Measurements from ENCODE around the gene AIRE.
"Not testable (repeated sequence)": the region's sequence is repeated elsewhere in the genome, so short reads cannot be mapped to it uniquely, and the experiment has no call there.

Gene AIRE

GRCh38 chr21:44267655-44268142 lies 18.0 kb upstream of the AIRE start:
- no peak for DNase-seq (ENCODE audit: low read depth in 2 of 2)

- DNase-seq (ENCODE audit: low read depth in 2 of 2): no peak
Measured at GRCh38 chr21:44269090-44269489, 16.6 kb upstream of the AIRE start.

GRCh38 chr21:44271558-44272283 lies 14.0 kb upstream of the AIRE start:
- no peak for DNase-seq (ENCODE audit: low read depth in 2 of 2)

GRCh38 chr21:44272284-44272858 lies 13.3 kb upstream of the AIRE start:
- DNase-seq (ENCODE audit: low read depth in 2 of 2): no peak

- DNase-seq (ENCODE audit: low read depth in 2 of 2): no peak
Measured at GRCh38 chr21:44273046-44273445, 12.6 kb upstream of the AIRE start.

- DNase-seq (ENCODE audit: low read depth in 2 of 2): no peak
Measured at GRCh38 chr21:44275041-44275440, 10.6 kb upstream of the AIRE start.

- no peak for DNase-seq (ENCODE audit: low read depth in 2 of 2)
Measured at GRCh38 chr21:44279354-44280260, 6.1 kb upstream of the AIRE start.

GRCh38 chr21:44281801-44282200 lies 3.9 kb upstream of the AIRE start:
- no peak for DNase-seq (ENCODE audit: low read depth in 2 of 2)

DNA sequence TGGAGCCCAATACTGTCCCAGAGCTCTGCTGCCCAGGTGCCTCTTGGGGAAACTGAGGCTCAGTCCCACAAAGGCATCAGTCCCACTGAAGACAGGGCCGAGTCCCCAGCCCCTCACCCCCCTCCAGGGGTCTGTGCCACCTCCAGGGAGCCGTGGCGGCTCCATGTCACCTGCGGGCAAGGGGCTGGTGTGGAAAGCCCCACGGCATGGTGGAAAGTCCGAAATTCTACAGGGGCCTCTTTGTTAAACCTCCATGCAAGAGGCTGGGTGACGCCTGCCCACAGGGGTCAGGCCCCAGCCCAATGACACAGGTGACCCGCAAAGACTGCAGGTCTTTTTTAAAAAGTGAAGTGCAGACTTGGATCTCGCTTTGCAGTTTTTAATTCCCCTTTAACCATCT lies 3.3 kb upstream of the AIRE start:
- DNase-seq (ENCODE audit: low read depth in 2 of 2): no peak

- DNase-seq (ENCODE audit: low read depth in 2 of 2): not testable (repeated sequence)
Measured at GRCh38 chr21:44283211-44283785, 2.4 kb upstream of the AIRE start.

- DNase-seq (ENCODE audit: low read depth in 2 of 2): no peak
Measured at GRCh38 chr21:44283948-44284347, 1.7 kb upstream of the AIRE start.

GRCh38 chr21:44286086-44286715 lies 525 bp downstream of the AIRE start:
- DNase-seq (ENCODE audit: low read depth in 2 of 2): no peak

- no peak for DNase-seq (ENCODE audit: low read depth in 2 of 2)
Measured at GRCh38 chr21:44286716-44287632, 1.3 kb downstream of the AIRE start.

DNA sequence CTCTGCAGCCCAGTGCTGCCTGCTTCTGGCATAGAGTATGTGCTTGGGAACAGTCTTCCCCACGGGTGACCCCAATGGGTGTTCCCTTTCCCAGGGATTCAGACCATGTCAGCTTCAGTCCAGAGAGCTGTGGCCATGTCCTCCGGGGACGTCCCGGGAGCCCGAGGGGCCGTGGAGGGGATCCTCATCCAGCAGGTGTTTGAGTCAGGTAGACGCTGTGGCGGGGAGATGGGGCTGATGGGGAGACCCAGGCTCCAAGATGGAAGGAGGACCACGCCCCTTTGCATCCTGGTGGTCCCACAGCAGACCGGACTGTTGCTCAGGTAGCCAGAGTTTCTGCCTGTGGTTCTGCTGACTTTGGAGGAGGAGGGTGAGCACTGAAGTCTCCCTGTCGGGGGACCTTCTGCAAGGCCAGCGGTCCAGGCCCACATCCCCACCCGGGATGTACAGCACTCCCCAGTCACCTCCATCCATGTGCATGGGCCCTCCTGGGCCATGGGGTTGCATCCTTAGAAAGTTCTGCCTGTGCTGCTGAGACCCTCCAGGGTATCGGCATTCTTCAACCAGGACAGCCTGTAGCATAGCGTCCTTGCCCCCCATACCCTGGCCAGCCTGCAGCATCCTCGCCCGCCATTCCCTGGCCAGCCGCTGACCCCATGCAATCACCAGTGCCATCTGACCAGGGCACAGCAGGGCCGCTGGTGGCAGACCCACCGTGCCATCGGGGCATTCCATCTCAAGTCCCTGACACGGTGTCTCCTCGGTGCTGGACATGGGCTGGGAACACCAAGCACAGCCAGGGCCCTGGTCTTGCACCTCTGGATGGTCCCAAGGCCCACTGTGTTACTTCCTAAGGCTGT lies 2.8 kb downstream of the AIRE start:
- DNase-seq (ENCODE audit: low read depth in 2 of 2): no peak

GRCh38 chr21:44289381-44290010 lies 3.8 kb downstream of the AIRE start:
- DNase-seq (ENCODE audit: low read depth in 2 of 2): no peak

DNA sequence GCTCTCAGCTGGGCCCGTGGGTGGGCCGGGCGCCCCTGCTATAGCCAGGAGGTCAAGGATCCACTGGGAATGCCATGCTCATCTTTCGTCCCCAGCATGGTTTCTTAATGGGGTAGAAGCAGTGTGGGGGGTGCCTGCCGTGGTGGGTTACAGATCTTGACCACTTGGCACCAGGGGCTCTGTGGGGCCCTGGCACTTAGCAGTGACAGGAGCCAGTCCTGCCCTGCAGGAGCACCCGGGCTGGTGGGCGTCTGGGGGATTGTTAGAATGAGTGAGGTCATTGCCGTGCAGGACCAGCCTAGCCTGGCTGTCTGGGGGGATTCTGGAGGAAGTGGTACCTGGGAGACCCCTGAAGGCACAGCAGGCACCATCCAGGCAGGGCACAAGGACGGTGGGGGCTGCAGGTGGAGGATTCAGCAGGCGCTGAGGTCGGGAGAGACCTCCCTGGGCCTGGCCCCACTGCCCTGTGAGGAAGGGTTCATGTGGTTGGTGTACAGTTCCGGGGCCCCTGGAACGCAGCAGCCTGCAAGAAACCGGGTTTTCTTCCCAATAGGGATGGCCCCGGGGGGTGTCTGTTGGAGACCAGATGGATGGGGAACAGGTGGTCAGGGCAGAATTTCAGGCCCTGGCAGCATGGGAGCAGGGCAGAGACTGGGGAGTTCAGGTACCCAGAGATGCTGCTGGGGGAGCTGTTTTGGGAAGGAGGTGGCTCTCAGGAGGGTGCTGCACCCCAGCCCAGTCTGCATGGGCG lies 4.8 kb downstream of the AIRE start:
- no peak for DNase-seq (ENCODE audit: low read depth in 2 of 2)

DNA sequence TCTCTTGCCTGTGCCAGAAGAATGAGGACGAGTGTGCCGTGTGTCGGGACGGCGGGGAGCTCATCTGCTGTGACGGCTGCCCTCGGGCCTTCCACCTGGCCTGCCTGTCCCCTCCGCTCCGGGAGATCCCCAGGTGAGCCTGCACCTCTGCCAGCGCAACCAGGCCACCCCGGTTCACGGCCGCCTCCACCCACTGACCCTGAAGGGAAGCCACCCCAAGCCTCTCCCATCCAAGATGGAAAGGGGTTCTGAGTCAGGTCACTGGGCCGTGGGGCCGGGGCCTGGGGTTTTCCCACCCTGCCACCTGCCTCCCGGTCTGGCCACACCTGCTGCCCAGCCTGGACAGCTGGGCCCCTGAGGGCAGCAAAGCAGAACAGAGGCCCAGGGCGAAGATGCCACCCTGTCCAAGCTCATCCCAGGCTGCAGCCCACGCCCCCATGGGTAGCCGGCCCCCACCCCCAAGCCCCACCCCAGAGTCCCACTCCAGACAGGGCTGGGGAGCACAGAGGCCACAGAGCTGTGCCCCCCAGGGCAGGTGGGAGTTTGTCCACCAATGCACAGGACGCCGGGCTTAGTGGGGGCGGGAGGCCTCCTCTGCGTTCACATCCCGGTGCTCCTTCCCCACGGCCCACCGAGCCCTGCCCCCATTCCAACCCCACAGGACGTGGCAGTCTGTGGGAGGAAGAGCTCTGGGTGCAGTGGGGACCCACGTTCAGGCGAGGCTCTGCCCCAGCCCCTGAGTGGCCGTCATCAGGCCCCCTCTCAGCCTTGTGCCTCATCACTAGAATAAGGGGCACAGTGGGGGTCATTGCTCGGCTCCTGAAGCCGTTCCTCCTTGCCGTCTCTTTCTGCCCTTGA lies 5.6 kb downstream of the AIRE start:
- no peak for DNase-seq (ENCODE audit: low read depth in 2 of 2)
